HepG2 (cell line): ENCODE data around the gene MLC1. TPM values are rescaled to one million over a fixed set of nuclear protein-coding genes. Genes with fewer than 3 reads are reported as not detected.

Experiments used
- ATAC-seq: fragments of 200-7000 bp; cut with Tn5 transposase; 3 replicates; pipeline ENCODE4 v1.9.1; 2020; ENCODE audit warnings: mild to moderate bottlenecking, moderate library complexity
- BruUV-seq: library from RNA; stranded (reverse); fragments of 400-500 nt; replicated peaks from 2 replicates; lab custom pipeline; 2021; lab: Mats Ljungman, UMichigan
- CTCF ChIA-PET: fragments of 300-600 bp; formaldehyde crosslinking; extraction: SDS; loops from one replicate; lab custom pipeline; 2021; ENCODE audit warnings: low total read pairs, inconsistent platforms, low intra/inter-chr PET ratio; lab: Yijun Ruan, JAX
- POLR2A ChIA-PET: fragments of 350-600 bp; sonication (Branson Sonifier 250); formaldehyde crosslinking; loops from one replicate; lab custom pipeline; 2020; ENCODE audit warnings: antibody characterized with exemption, inconsistent platforms; lab: Yijun Ruan, JAX
- DNase-seq: peaks from one replicate; pipeline ENCODE4 v3.0.0-alpha.2; 2015; ENCODE audit warnings: low spot score
- FAIRE-seq: peaks from 3 replicates; lab custom pipeline; 2011; peaks lifted over from hg19 to GRCh38; lab: Jason Lieb, UNC
- H2AFZ ChIP-seq: one replicate; pipeline ENCODE4 v1.6.1; 2011; ENCODE audit warnings: low read length, inconsistent platforms
- H3K27ac ChIP-seq: fragments of 300-600 bp; 3 replicates; pipeline ENCODE4 v1.8.0; 2011; ENCODE audit warnings: mixed run types, mild to moderate bottlenecking, mixed read lengths, low read length, inconsistent platforms; ENCODE audit not compliant: insufficient read depth; ENCODE audit errors: extremely low read length
- H3K27me3 ChIP-seq, 2 experiments: fragments of 200-600 bp in 1 of 2; 2 replicates in 1 of 2; 3 replicates in 1 of 2; pipeline versions ENCODE4 v1.6.0 to v1.8.0; 2011; ENCODE audit warnings: low read length in 2 of 2, mild to moderate bottlenecking in 2 of 2, moderate library complexity in 2 of 2, inconsistent platforms in 1 of 2; ENCODE audit not compliant: insufficient read depth in 2 of 2, control insufficient read depth in 1 of 2
- H3K36me3 ChIP-seq, 2 experiments: fragments of 200-600 bp in 1 of 2; replicated peaks in 1 of 2; 2 replicates in 1 of 2; 3 replicates in 1 of 2; pipeline versions ENCODE4 v1.5.1 to v1.8.0; 2011; ENCODE audit warnings: low read length in 2 of 2, inconsistent platforms in 1 of 2; ENCODE audit not compliant: insufficient read depth in 2 of 2, control insufficient read depth in 1 of 2
- H3K4me1 ChIP-seq: 2 replicates; pipeline ENCODE4 v1.5.1; 2012; ENCODE audit warnings: low read length, inconsistent platforms; ENCODE audit not compliant: insufficient read depth
- H3K4me2 ChIP-seq: 2 replicates; pipeline ENCODE4 v1.6.0; 2011; ENCODE audit warnings: low read depth, low read length, inconsistent platforms
- H3K4me3 ChIP-seq, 3 experiments: fragments of 200-600 bp in 1 of 3; sonication (generic), shearing (Covaris generic) in 1 of 3; replicated peaks in 1 of 3; 2 replicates each; pipeline ENCODE4 v1.5.1; 2011 to 2016; ENCODE audit warnings: low read length in 3 of 3, inconsistent platforms in 2 of 3, low read depth in 2 of 3, mild to moderate bottlenecking in 2 of 3, control low read depth in 1 of 3, mixed read lengths in 1 of 3; ENCODE audit not compliant: insufficient read depth in 1 of 3
- H3K79me2 ChIP-seq: one replicate; pipeline ENCODE4 v1.6.1; 2011; ENCODE audit warnings: low read length, inconsistent platforms; ENCODE audit not compliant: insufficient read depth
- H3K9ac ChIP-seq: 2 replicates; pipeline ENCODE4 v1.6.0; 2011; ENCODE audit warnings: mild to moderate bottlenecking, low read depth, low read length, inconsistent platforms; ENCODE audit not compliant: insufficient read depth
- H3K9me3 ChIP-seq: 2 replicates; pipeline ENCODE4 v1.5.1; 2012; ENCODE audit warnings: mild to moderate bottlenecking, low read length
- H4K20me1 ChIP-seq: 2 replicates; pipeline ENCODE4 v1.6.0; 2011; ENCODE audit warnings: inconsistent platforms, mild to moderate bottlenecking, low read length, moderate library complexity; ENCODE audit not compliant: insufficient read depth
- FOXA1 ChIP-seq, 2 experiments: fragments of 450-650 bp in 1 of 2; sonication (generic) in 1 of 2; formaldehyde crosslinking in 1 of 2; IDR thresholded peaks; 2 replicates each; pipeline versions ENCODE4 v1.4.0 to v1.6.1; 2016 to 2020; ENCODE audit warnings: missing genetic modification reagents in 1 of 2
- MAFF ChIP-seq: IDR thresholded peaks from 2 replicates; pipeline ENCODE4 v1.6.1; 2011; ENCODE audit warnings: low read depth, low read length, improper control_type of control experiment
- MAFK ChIP-seq, 2 experiments: IDR thresholded peaks in 1 of 2; conservative IDR thresholded peaks in 1 of 2; 2 replicates each; pipeline ENCODE4 v1.6.1; 2011; ENCODE audit warnings: improper control_type of control experiment in 2 of 2, low read length in 2 of 2
- ZNF101 ChIP-seq: sonication (generic); formaldehyde crosslinking; IDR thresholded peaks from 2 replicates; pipeline ENCODE4 v1.4.0; 2020; ENCODE audit warnings: mild to moderate bottlenecking, low read depth, missing genetic modification reagents, borderline replicate concordance
- ZNF280D ChIP-seq: sonication (generic); formaldehyde crosslinking; IDR thresholded peaks from 2 replicates; pipeline ENCODE4 v1.5.1; 2020; ENCODE audit warnings: mild to moderate bottlenecking, missing genetic modification reagents
- WGBS: methylation state at CpG from one replicate; pipeline ENCODE4 v1.1.6; 2017; ENCODE audit warnings: low lambda C conversion rate; 5-methylcytosine and 5-hydroxymethylcytosine counted together
- in situ Hi-C: cut with HindIII; loops from 2 replicates; pipeline ENCODE4 v1.10.0; 2017; ENCODE audit warnings: low pct_unique_long_range_greater_than_20kb; ENCODE audit not compliant: extremely low pct_ligation_motif_present
- intact Hi-C: fragments of 100-400 bp; cut with micrococcal nuclease; formaldehyde crosslinking; loops from one replicate; pipeline ENCODE4 v1.10.0; 2022; ENCODE audit not compliant: unreplicated experiment
- polyA plus RNA-seq, 8 experiments: library from polyadenylated mRNA; depleted of rRNA in 3 of 8; stranded (reverse) in 7 of 8; unstranded in 1 of 8; fragments of >200 nt; fragmentation: Illumina TruSeq in 4 of 8; extraction: Trizol in 4 of 8; gene quantifications; 2 replicates each; pipeline versions ENCODE4 v1.2.1 to v1.2.3, GENCODE V29; 2011 to 2016; ENCODE audit warnings: low read depth in 4 of 8, missing spikeins in 1 of 8, mixed read lengths in 1 of 8; ENCODE audit not compliant: insufficient read depth in 1 of 8
- total RNA-seq, 5 experiments: library from RNA; depleted of rRNA; stranded (reverse); fragments of >200 nt; fragmentation: Illumina TruSeq; extraction: Trizol; gene quantifications; 2 replicates each; pipeline ENCODE4 v1.2.3, GENCODE V29; 2016; ENCODE audit warnings: low read depth in 1 of 5

The MLC1 gene
- total and polyA plus RNA-seq, 2 of the 13 experiments (the other 11 are each of a cell fraction or from before 2014, with no cell fraction given), result not detected

GRCh38 chr22:50058906-50059880 lies 26.0 kb downstream of the MLC1 start:
- peak; percentile 56 to 59; a peak in 3 of 4 replicates for TF ChIP-seq MAFK (conservative IDR thresholded peaks at IDR 0.05 in 1 of 2, IDR thresholded peaks at IDR 0.05 in 1 of 2; ENCODE audit: low read length in 2 of 2)
- no peak for TF ChIP-seq ZNF101 (CRISPR knock-in tag)
- no peak for TF ChIP-seq FOXA1 (IDR thresholded peaks at IDR 0.05)
- TF ChIP-seq FOXA1 (CRISPR knock-in tag; IDR thresholded peaks at IDR 0.05), result no peak
- TF ChIP-seq MAFF, result peak; percentile 43; the same call in 1 of the 2 replicates
- no peak for TF ChIP-seq ZNF280D
- CTCF ChIA-PET, result no interaction called here
- Histone ChIP-seq H3K9ac (no peak overlapping the region), H3K4me1 (peaks cover 7% of the 10 kb centered on the region; the same call in 1 of the 2 replicates), H3K4me2 (no peak overlapping the region), H3K36me3 (no peaks in the 10 kb centered on the region), H2AFZ (no peak overlapping the region), H3K9me3 (no peaks in the 10 kb centered on the region), H3K27ac (no peak overlapping the region), H4K20me1 (no peaks in the 10 kb centered on the region), H3K4me3 (no peak overlapping the region), H3K27me3 (peaks cover 4 to 29% of the 10 kb centered on the region in 2 experiments), H3K79me2 (no peaks in the 10 kb centered on the region)
- ATAC-seq (peak; percentile 34; the same call in 2 of the 3 replicates), DNase-seq (peak; percentile 24), FAIRE-seq (no peak)
- in situ Hi-C loops (no loop called here), intact Hi-C loops (no loop called here)
- no TSS peak for BruUV-seq
- POLR2A ChIA-PET, result no interaction called here
- 44% methylated on average over 20 of the region's 31 CpGs for WGBS
